GM19193 (cell line): ENCODE data around the gene TMEM214.

Experiments used
- POLR2A ChIP-seq: IDR thresholded peaks from 4 replicates; pipeline ENCODE4 v1.6.1; 2011; ENCODE audit not compliant: insufficient read depth, insufficient read length; ENCODE audit errors: extremely low read depth

The TMEM214 gene

GRCh38 chr2:27060323-27060722, 27.6 kb downstream of the TMEM214 start:
- TF ChIP-seq POLR2A: no peak

- TF ChIP-seq POLR2A: no peak
These were observed 32.4 kb downstream of the TMEM214 start for GRCh38 chr2:27065128-27065527.

- TF ChIP-seq POLR2A: no peak
These were observed 34.6 kb downstream of the TMEM214 start for GRCh38 chr2:27067385-27067784.

GRCh38 chr2:27069436-27069835, 36.7 kb downstream of the TMEM214 start:
- no peak for TF ChIP-seq POLR2A

- TF ChIP-seq POLR2A: no peak
These were observed 37.3 kb downstream of the TMEM214 start for GRCh38 chr2:27069961-27070618.

- TF ChIP-seq POLR2A: no peak
These were observed 38.0 kb downstream of the TMEM214 start for GRCh38 chr2:27070653-27071276.

GRCh38 chr2:27071277-27071989, 38.7 kb downstream of the TMEM214 start, which contains the start of gene OST4:
Gene OST4 (minus strand): TSS chr2:27071654.
- TF ChIP-seq POLR2A: peak; percentile 96

GRCh38 chr2:27071990-27072830, 39.4 kb downstream of the TMEM214 start:
- TF ChIP-seq POLR2A: no peak

- no peak for TF ChIP-seq POLR2A
These were observed 40.2 kb downstream of the TMEM214 start for GRCh38 chr2:27072920-27073319.

- TF ChIP-seq POLR2A: no peak
These were observed 41.0 kb downstream of the TMEM214 start for GRCh38 chr2:27073782-27074181.

- TF ChIP-seq POLR2A: no peak
These were observed 42.2 kb downstream of the TMEM214 start for GRCh38 chr2:27074738-27075565.

GRCh38 chr2:27076323-27076722, 43.6 kb downstream of the TMEM214 start:
- TF ChIP-seq POLR2A: no peak

- no peak for TF ChIP-seq POLR2A
These were observed 44.5 kb downstream of the TMEM214 start for GRCh38 chr2:27077231-27077630.
